ENCODE data around the gene YY1.
"Not testable (repeated sequence)": the region's sequence is repeated elsewhere in the genome, so short reads cannot be mapped to it uniquely, and the experiment has no call there.

The YY1 gene

GRCh38 chr14:100213956-100214769, 24.8 kb upstream of the YY1 start:
- no peak for DNase-seq

DNA sequence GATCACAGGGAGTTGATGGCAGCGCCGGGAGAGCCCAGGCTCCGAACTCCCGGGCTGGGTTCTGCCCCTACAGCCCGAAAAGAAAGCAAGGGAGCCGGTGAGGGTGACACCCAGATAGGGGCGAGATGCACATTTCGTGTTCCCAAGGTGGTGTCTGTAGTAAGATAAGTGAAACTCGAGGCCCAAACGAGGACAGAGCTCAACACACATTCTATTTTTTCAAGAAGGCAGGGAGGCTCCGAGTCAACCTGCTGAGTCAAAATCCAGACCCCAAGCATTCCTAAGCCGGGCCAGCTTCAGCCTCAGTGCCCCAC, 24.2 kb upstream of the YY1 start:
- DNase-seq, result no peak

GRCh38 chr14:100215330-100215885, 23.5 kb upstream of the YY1 start:
- no peak for DNase-seq

DNA sequence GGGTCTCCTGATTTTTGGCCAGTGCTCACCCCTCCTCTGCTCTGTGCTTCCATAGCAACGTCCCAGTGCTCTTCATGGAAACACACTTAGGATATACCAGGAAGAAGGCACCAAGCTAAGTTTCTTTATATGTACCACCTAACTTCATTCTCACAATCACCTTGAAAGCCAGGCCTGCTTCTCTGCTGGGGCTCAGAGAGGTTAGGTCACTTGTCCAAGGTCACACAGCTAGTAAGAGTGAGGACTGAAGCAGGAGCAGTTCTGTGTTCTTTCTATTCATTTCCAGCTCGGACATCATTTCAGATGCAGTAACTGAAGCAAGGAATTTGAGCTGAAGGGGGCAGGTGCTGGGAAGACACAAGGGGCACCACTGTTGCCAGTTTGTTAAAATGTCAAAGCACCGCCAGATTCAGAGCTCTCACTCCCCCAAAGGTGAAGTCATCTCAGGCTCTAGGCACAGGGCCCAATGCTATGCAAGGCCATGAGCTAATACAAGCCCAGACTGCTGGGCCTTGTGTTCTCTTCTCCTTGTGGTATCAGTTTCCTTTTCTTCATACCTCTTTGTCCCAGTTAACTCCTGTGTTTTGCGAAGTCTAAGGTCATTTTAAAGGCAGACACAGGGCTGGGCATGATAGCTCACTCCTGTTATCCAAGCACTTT, 19.7 kb upstream of the YY1 start:
- no peak for DNase-seq

GRCh38 chr14:100221533-100222223, 17.3 kb upstream of the YY1 start:
- DNase-seq, result no peak

- DNase-seq, result no peak
Measured at GRCh38 chr14:100222224-100223093, 16.5 kb upstream of the YY1 start.

- no peak for DNase-seq
Measured at GRCh38 chr14:100223332-100224201, 15.4 kb upstream of the YY1 start.

DNA sequence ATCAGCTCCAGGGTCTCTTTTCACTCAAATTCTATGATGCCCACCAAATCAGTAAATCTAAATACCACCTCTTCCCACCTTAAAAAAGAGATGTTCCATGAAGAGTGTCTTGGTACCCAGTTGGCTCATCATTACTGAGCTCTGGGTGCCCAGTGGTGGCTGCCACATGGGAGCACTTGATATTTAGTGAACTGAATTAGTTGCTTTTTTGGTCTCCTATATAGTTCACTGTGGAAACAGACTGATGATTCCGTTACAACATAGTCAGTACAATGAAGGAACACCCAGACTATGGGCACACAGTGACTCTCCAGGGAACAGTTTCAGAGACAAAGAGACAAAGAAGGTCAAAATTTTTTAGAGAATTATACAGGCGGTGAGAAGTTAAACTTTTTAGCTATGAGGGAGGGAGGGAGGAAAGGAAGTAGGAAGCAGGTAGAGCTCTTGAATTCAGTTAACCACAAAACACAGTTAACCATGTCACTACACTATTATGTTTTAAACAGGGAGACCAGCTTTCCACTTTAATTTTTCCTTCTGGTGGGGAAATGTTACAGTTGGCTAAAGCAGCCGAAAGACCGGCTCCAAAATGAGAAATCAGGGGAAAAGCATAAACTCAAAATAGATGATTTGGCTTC, 14.6 kb upstream of the YY1 start:
- DNase-seq, result no peak

DNA sequence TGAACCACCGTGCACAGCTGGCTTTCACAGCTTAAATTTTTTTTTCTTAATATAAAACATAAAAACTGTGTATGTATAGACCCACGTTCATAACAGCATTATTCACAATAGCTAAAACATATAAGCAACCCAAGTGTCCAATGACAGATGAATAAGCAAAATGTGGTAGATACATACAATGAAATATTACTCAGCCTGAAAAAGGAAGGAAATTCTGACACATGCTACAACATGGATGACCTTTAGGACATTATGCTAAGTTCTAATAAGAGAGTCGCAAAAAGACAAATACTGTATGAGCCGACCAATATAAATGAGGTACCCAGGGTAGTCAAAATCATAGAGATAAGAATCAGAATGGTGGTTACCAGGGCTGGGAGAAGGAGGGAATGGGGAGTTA, 13.8 kb upstream of the YY1 start:
- DNase-seq, result no peak

DNA sequence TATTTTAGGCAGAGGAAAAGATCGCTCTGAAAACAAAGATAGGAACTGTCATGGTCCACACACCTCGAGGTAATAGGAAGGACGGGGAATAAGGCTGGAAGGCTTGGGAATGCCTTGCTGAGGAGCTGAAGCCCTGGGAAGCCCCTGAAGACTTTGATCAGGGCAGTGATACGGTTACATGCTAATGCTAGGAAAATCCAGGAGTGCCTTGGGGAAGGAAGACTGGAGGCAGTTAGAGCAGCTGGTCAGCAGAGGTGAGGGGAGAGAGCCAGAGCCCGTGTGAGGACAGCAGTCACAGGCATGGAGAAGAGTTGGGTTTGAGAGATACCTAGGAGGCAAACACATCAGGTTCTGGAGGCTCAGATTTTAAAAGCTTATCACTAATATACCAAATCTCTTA, 8.6 kb upstream of the YY1 start:
- DNase-seq, result no peak

DNA sequence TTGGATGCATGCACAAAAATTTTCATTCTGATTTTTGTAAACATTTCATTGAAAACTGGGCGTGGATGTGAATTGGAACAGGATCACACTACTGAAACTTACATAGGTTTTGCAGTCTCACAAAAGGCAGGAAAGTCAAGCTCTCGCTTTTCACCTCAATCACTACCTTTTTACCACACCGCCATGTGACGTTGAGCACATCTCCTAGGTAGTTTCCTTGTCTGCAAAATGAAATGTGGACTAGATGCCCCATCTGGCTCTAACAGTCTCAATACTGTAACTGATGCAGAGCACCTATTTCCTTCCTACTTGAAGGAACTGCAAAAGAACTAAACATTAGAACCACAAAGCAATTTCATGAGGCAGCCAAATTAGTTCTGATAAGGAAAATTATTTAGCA, 4.4 kb upstream of the YY1 start:
- no peak for DNase-seq

GRCh38 chr14:100236271-100236818, 2.6 kb upstream of the YY1 start:
- DNase-seq, result not testable (repeated sequence)

GRCh38 chr14:100236881-100237280, 2.1 kb upstream of the YY1 start:
- no peak for DNase-seq

GRCh38 chr14:100237735-100238418, 1.1 kb upstream of the YY1 start:
- no peak for DNase-seq

DNA sequence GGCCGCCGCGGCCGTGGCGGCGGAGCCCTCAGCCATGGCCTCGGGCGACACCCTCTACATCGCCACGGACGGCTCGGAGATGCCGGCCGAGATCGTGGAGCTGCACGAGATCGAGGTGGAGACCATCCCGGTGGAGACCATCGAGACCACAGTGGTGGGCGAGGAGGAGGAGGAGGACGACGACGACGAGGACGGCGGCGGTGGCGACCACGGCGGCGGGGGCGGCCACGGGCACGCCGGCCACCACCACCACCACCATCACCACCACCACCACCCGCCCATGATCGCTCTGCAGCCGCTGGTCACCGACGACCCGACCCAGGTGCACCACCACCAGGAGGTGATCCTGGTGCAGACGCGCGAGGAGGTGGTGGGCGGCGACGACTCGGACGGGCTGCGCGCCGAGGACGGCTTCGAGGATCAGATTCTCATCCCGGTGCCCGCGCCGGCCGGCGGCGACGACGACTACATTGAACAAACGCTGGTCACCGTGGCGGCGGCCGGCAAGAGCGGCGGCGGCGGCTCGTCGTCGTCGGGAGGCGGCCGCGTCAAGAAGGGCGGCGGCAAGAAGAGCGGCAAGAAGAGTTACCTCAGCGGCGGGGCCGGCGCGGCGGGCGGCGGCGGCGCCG, 381 bp downstream of the YY1 start:
- DNase-seq, result no peak

GRCh38 chr14:100239840-100240667, 1.1 kb downstream of the YY1 start:
- DNase-seq, result peak; percentile 80

DNA sequence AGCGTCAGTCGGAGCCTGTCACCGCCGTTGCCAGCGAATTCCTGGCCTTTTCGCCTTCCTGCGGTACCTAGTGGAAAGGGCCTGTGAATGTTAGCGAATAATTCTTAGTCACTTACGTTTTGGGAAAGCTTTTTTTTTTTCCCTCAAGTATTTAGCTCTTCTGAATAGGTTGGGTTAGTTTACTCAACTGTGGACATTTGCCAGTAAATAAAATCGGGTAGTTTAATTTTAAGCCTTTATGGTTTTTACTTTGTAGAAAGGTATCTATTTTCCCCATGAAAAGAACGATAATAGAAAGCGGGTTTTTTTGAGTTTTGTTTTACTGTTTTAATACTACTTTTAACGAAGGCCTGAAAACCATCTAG, 1.7 kb downstream of the YY1 start:
- DNase-seq, result no peak

DNA sequence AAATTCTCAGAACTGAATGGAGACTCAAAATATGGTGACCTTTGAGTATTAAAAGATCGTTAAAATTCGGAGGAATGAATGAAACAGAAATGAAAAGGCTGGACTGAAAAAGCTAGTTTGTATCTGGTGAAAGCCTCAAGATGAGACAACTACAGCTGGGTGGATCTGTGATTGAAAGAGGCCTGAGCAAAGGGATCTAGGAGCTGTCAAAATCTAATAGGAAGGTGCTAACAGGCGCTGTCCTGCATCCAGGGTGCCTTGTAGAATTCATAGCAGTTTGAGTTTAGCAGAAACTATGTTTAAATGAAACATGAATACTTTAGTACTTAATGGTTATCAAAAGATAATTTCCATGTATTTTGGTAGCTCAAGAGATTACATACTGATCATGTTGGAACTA, 2.3 kb downstream of the YY1 start:
- no peak for DNase-seq

DNA sequence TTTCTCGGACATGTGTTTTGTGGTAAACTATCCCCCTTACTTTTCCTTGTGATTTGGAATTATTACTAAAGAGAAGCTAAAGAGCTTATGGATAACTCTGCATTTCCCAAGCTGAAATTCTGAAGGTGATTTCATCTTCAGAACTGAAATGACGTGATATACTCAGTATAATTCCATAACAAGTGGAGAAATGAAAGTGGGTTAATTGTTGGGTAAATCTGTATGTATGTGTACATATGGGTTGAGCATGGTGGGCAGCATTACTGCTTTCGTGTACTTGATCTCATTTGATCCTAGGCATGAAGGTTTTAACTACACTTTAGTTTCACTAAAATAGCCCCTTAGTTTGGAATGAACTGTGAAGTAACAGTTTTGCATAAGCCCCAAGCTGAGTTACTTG, 4.1 kb downstream of the YY1 start:
- DNase-seq, result no peak
